SU-DHL-6 (cell line): ENCODE data around the gene TTC39C.

Experiments used
- H2AFZ ChIP-seq: fragments of 200-600 bp; sonication (generic); 2 replicates; pipeline ENCODE4 v1.6.1; 2014; ENCODE audit warnings: low read depth, mild to moderate bottlenecking, moderate library complexity, mixed read lengths, antibody characterized with exemption, low read length; ENCODE audit not compliant: severe bottlenecking
- H3F3A ChIP-seq: fragments of 200-600 bp; shearing (Covaris generic); 2 replicates; pipeline ENCODE4 v1.6.0; 2016; ENCODE audit warnings: antibody characterized with exemption, mild to moderate bottlenecking; ENCODE audit not compliant: insufficient read depth
- H3K27ac ChIP-seq: fragments of 200-600 bp; sonication (generic); 2 replicates; pipeline ENCODE4 v1.5.1; 2016; ENCODE audit warnings: low read depth, mild to moderate bottlenecking, low read length, moderate library complexity, mixed read lengths
- H3K27me3 ChIP-seq: fragments of 200-600 bp; sonication (generic), shearing (Covaris generic); 2 replicates; pipeline ENCODE4 v1.6.0; 2014; ENCODE audit warnings: mild to moderate bottlenecking, low read length
- H3K36me3 ChIP-seq: fragments of 200-600 bp; sonication (generic); 2 replicates; pipeline ENCODE4 v1.6.1; 2014; ENCODE audit warnings: mild to moderate bottlenecking, low read length, mixed read lengths
- H3K4me2 ChIP-seq: fragments of 300-600, 200-600 bp; shearing (Covaris generic), sonication (generic); 2 replicates; pipeline ENCODE4 v1.6.0; 2014; ENCODE audit warnings: low read length, low read depth, mild to moderate bottlenecking; ENCODE audit not compliant: poor library complexity, severe bottlenecking
- H3K4me3 ChIP-seq: fragments of 200-600 bp; sonication (generic); 2 replicates; pipeline ENCODE4 v1.5.1; 2014; ENCODE audit warnings: antibody characterized with exemption, low read length, mild to moderate bottlenecking, mixed read lengths; ENCODE audit not compliant: insufficient read depth, poor library complexity, severe bottlenecking
- H3K79me2 ChIP-seq: fragments of 200-600 bp; sonication (generic); 2 replicates; pipeline ENCODE4 v1.6.1; 2014; ENCODE audit warnings: mild to moderate bottlenecking, low read length, moderate library complexity; ENCODE audit not compliant: insufficient read depth
- H3K9ac ChIP-seq: fragments of 200-600 bp; sonication (generic); 2 replicates; pipeline ENCODE4 v1.7.0; 2014; ENCODE audit warnings: mild to moderate bottlenecking, low read length
- H3K9me2 ChIP-seq: fragments of 200-600 bp; sonication (generic); replicated peaks from 2 replicates; pipeline ENCODE4 v1.6.1; 2014; ENCODE audit warnings: low read length; ENCODE audit not compliant: insufficient read depth
- H3K9me3 ChIP-seq: fragments of 200-600 bp; sonication (generic); 2 replicates; pipeline ENCODE4 v1.6.1; 2014; ENCODE audit warnings: low read length, mixed read lengths; ENCODE audit not compliant: insufficient read depth
- H4K20me1 ChIP-seq: fragments of 200-600 bp; sonication (generic); 2 replicates; pipeline ENCODE4 v1.6.1; 2014; ENCODE audit warnings: low read depth, mild to moderate bottlenecking, antibody characterized with exemption, low read length, moderate library complexity, mixed read lengths
- EZH2phosphoT487 ChIP-seq: fragments of 200-600 bp; sonication (generic), shearing (Covaris generic); conservative IDR thresholded peaks from 2 replicates; pipeline ENCODE4 v1.6.1; 2018; ENCODE audit warnings: mild to moderate bottlenecking, antibody characterized with exemption, low read length, moderate library complexity, mixed read lengths
- TF ChIP-seq, protein P1 (sequence below): fragments of 200-600 bp; sonication (generic); IDR thresholded peaks from one replicate; pipeline ENCODE4 v1.5.1; 2017; ENCODE audit warnings: antibody characterized with exemption, mild to moderate bottlenecking, low read length, moderate library complexity; ENCODE audit not compliant: insufficient read depth, poor library complexity, severe bottlenecking

The TTC39C gene

GRCh38 chr18:23971097-23971440 lies 43.5 kb upstream of the TTC39C start:
- Histone ChIP-seq H2AFZ (no peak overlapping the region), H3K9me2 (no peaks in the 10 kb centered on the region), H4K20me1 (no peaks in the 10 kb centered on the region), H3K27me3 (no peaks in the 10 kb centered on the region), H3K4me3 (no peak overlapping the region), H3K36me3 (no peaks in the 10 kb centered on the region), H3K27ac (no peak overlapping the region), H3F3A (no peaks in the 10 kb centered on the region), H3K4me2 (no peak overlapping the region), H3K9ac (no peak overlapping the region), H3K9me3 (no peaks in the 10 kb centered on the region), H3K79me2 (no peaks in the 10 kb centered on the region)
- no peak for TF ChIP-seq EZH2phosphoT487
- TF ChIP-seq, protein P1, sequence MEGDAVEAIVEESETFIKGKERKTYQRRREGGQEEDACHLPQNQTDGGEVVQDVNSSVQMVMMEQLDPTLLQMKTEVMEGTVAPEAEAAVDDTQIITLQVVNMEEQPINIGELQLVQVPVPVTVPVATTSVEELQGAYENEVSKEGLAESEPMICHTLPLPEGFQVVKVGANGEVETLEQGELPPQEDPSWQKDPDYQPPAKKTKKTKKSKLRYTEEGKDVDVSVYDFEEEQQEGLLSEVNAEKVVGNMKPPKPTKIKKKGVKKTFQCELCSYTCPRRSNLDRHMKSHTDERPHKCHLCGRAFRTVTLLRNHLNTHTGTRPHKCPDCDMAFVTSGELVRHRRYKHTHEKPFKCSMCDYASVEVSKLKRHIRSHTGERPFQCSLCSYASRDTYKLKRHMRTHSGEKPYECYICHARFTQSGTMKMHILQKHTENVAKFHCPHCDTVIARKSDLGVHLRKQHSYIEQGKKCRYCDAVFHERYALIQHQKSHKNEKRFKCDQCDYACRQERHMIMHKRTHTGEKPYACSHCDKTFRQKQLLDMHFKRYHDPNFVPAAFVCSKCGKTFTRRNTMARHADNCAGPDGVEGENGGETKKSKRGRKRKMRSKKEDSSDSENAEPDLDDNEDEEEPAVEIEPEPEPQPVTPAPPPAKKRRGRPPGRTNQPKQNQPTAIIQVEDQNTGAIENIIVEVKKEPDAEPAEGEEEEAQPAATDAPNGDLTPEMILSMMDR: no peak

DNA sequence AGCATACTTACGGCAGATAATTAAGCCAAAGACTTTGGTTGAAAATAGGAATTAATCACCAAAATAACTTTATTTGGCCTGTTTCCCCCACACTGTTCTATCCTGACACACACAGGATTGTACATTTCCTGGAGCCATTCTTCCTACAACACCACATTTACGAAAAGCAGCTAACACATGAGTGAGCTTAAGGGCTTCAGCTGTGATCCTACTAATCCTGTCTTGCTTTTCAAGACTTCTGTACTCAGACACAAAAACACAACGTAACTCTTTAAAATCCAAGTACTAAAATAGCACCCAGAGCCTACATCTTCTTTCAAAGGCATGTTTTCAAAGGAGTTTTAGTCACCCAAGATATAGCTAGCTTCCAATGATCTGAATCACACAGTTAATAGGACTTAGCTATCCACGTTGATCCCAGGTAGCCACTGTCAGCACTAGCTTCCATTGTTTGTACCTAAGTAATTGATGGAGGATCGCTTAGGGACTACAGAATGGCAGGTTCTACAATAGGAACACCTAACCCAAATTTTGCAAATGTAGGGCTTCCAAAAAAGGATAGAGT lies 42.8 kb upstream of the TTC39C start:
- Histone ChIP-seq H3K9me2 (no peaks in the 10 kb centered on the region), H3K36me3 (no peaks in the 10 kb centered on the region), H3K9ac (no peak overlapping the region), H3K4me2 (no peak overlapping the region), H3F3A (no peaks in the 10 kb centered on the region), H4K20me1 (no peaks in the 10 kb centered on the region), H3K4me3 (no peak overlapping the region), H3K9me3 (no peaks in the 10 kb centered on the region), H3K27ac (no peak overlapping the region), H2AFZ (no peak overlapping the region), H3K27me3 (no peaks in the 10 kb centered on the region), H3K79me2 (no peaks in the 10 kb centered on the region)
- TF ChIP-seq, protein P1: no peak
- no peak for TF ChIP-seq EZH2phosphoT487

DNA sequence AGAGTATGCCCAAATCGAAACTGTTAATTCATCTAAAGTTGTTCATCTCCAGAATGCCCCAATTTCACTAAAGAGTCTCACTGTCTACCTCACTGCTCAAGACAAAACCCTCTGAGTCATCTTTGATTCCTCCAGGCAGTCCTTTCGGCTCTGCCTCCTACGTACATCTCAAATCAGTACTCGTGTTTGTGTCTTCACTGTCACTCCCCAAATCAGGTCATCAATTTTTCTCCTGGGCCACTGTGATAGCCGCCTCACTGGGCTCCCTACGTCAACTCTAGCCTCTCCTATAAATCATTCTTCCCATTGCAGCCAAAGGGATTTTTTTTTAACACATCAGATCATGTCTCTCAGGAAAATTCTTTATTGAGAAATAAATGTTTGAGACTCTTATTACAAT lies 42.1 kb upstream of the TTC39C start:
- H3K9ac ChIP-seq: no peak overlapping the region
- no peaks in the 10 kb centered on the region for H4K20me1 ChIP-seq
- no peaks in the 10 kb centered on the region for H3K79me2 ChIP-seq
- no peaks in the 10 kb centered on the region for H3K9me3 ChIP-seq
- no peaks in the 10 kb centered on the region for H3K9me2 ChIP-seq
- H3K36me3 ChIP-seq: no peaks in the 10 kb centered on the region
- H3K4me2 ChIP-seq: no peak overlapping the region
- no peak overlapping the region for H2AFZ ChIP-seq
- H3K27me3 ChIP-seq: no peaks in the 10 kb centered on the region
- H3K4me3 ChIP-seq: no peak overlapping the region
- TF ChIP-seq, protein P1: no peak
- TF ChIP-seq EZH2phosphoT487: no peak
- H3F3A ChIP-seq: no peaks in the 10 kb centered on the region
- no peak overlapping the region for H3K27ac ChIP-seq

DNA sequence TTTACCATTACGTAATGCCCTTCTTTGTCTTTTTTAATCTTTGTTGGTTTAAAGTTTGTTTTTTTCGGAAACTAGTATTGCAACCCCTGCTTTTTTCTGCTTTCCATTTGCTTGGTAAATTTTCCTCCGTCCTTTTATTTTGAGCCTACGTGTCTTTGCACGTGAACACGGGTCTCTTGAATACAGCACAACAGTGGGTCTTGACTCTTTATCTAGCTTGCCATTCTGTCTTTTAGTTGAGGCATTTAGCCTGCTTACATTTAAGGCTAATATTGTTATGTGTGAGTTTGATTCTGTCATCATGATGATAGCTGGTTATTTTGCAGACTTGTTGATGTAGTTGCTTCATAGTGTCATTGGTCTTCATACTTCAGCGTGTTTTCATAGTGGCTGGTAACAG lies 37.5 kb upstream of the TTC39C start:
- Histone ChIP-seq H2AFZ (no peak overlapping the region), H3K27ac (no peak overlapping the region)

More for the DNA sequence above, 37.5 kb upstream of the TTC39C start:
- no peak overlapping the region for H3K4me3 ChIP-seq
- H3K4me2 ChIP-seq: no peak overlapping the region
- H4K20me1 ChIP-seq: no peaks in the 10 kb centered on the region
- no peak overlapping the region for H3K9ac ChIP-seq
- no peaks in the 10 kb centered on the region for H3K79me2 ChIP-seq
- no peaks in the 10 kb centered on the region for H3K36me3 ChIP-seq
- H3K27me3 ChIP-seq: no peaks in the 10 kb centered on the region
- H3K9me3 ChIP-seq: no peaks in the 10 kb centered on the region
- H3F3A ChIP-seq: no peaks in the 10 kb centered on the region
- H3K9me2 ChIP-seq: no peaks in the 10 kb centered on the region
- TF ChIP-seq EZH2phosphoT487: no peak
- TF ChIP-seq, protein P1: no peak
